ENCODE measurements around the gene DLG2. TPM values are rescaled to one million over a fixed set of nuclear protein-coding genes. Genes with fewer than 3 reads are reported as not detected.

Gene DLG2
- total and polyA plus RNA-seq, 11 donors, result 2.4 to 13.9 (median 7.1) TPM

- no peak overlapping the region for H3K4me3 ChIP-seq
- ATAC-seq (no peak), DNase-seq (no peak)
- intact Hi-C loops (cut with DNase I), result no loop called here
- WGBS, 4 donors, result 52 to 65% (median 62%) methylated on average over 1 of the region's 1 CpG
- H3K4me1 ChIP-seq, result no peaks in the 10 kb centered on the region
- peaks cover 0 to 33% (median 0%) of the 10 kb centered on the region in 12 donors for H3K9me3 ChIP-seq
- no peaks in the 10 kb centered on the region for H3K27me3 ChIP-seq
- H3K36me3 ChIP-seq, result no peaks in the 10 kb centered on the region
- TF ChIP-seq CTCF (IDR thresholded peaks at IDR 0.05), result no peak
- TF ChIP-seq POLR2A (IDR thresholded peaks at IDR 0.05), result no peak
- no peak overlapping the region for H3K27ac ChIP-seq
Observed at GRCh38 chr11:85391141-85391540, 236.0 kb downstream of the DLG2 start.

- no peak for ATAC-seq
- H3K36me3 ChIP-seq, result no peaks in the 10 kb centered on the region
- H3K4me3 ChIP-seq, result no peak overlapping the region
- no peak for DNase-seq
- intact Hi-C loops (cut with DNase I), result no loop called here
- no peaks in the 10 kb centered on the region for H3K27me3 ChIP-seq
- H3K27ac ChIP-seq, result no peak overlapping the region
- H3K9me3 ChIP-seq, result peaks cover 0 to 37% (median 0%) of the 10 kb centered on the region in 12 donors
- TF ChIP-seq POLR2A (IDR thresholded peaks at IDR 0.05) (no peak), CTCF (IDR thresholded peaks at IDR 0.05) (no peak)
- no peaks in the 10 kb centered on the region for H3K4me1 ChIP-seq
Observed at GRCh38 chr11:85385547-85385946, 241.6 kb downstream of the DLG2 start.

GRCh38 chr11:85385111-85385510 lies 242.0 kb downstream of the DLG2 start:
- H3K27me3 ChIP-seq, result no peaks in the 10 kb centered on the region
- TF ChIP-seq CTCF (IDR thresholded peaks at IDR 0.05) (no peak), POLR2A (IDR thresholded peaks at IDR 0.05) (no peak)
- no peaks in the 10 kb centered on the region for H3K4me1 ChIP-seq
- DNase-seq (no peak), ATAC-seq (no peak)
- H3K4me3 ChIP-seq, result no peak overlapping the region
- no peaks in the 10 kb centered on the region for H3K36me3 ChIP-seq
- peaks cover 0 to 35% (median 0%) of the 10 kb centered on the region in 12 donors for H3K9me3 ChIP-seq
- intact Hi-C loops (cut with DNase I), result no loop called here
- H3K27ac ChIP-seq, result no peak overlapping the region
- 55 to 78% (median 65%) methylated on average over 1 of the region's 1 CpG for WGBS, 4 donors

GRCh38 chr11:85379066-85379465 lies 248.1 kb downstream of the DLG2 start:
- no peaks in the 10 kb centered on the region for H3K36me3 ChIP-seq
- H3K27ac ChIP-seq, result no peak overlapping the region
- intact Hi-C loops (cut with DNase I), result no loop called here
- WGBS, 4 donors, result 83 to 91% (median 86%) methylated on average over 2 of the region's 2 CpGs
- H3K4me1 ChIP-seq, result no peaks in the 10 kb centered on the region
- no peak for DNase-seq
- no peak for ATAC-seq
- no peak overlapping the region for H3K4me3 ChIP-seq
- peaks cover 0 to 25% (median 0%) of the 10 kb centered on the region in 12 donors for H3K9me3 ChIP-seq
- TF ChIP-seq POLR2A (IDR thresholded peaks at IDR 0.05), result no peak
- TF ChIP-seq CTCF (IDR thresholded peaks at IDR 0.05), result no peak
- no peaks in the 10 kb centered on the region for H3K27me3 ChIP-seq
